Renal pelvis (tissue), 4 donors: ENCODE results near the gene ARHGEF28. TPM values are rescaled to one million over a fixed set of nuclear protein-coding genes. Genes with fewer than 3 reads are reported as not detected.

Experiments used
- DNase-seq: peaks from one replicate; pipeline ENCODE4 v3.0.0-alpha.2; 2013
- polyA plus RNA-seq, 3 donors: library from polyadenylated mRNA; unstranded; fragments of 120-200 nt; gene quantifications; one replicate each; pipeline ENCODE4 v1.2.1, GENCODE V29; 2013; ENCODE audit not compliant: insufficient read length in 3 of 3

The ARHGEF28 gene
- polyA plus RNA-seq, 3 donors, result 42.6 to 72.4 (median 60.2) TPM

GRCh38 chr5:73770172-73771025 lies 144.4 kb downstream of the ARHGEF28 start:
- DNase-seq, result no peak

- DNase-seq, result no peak
Observed at GRCh38 chr5:73774924-73775323, 148.9 kb downstream of the ARHGEF28 start.

GRCh38 chr5:73776405-73776804 lies 150.4 kb downstream of the ARHGEF28 start:
- DNase-seq, result no peak

- no peak for DNase-seq
Observed at GRCh38 chr5:73777192-73777591, 151.2 kb downstream of the ARHGEF28 start.

GRCh38 chr5:73780302-73781080 lies 154.5 kb downstream of the ARHGEF28 start:
- no peak for DNase-seq

GRCh38 chr5:73781107-73781768 lies 155.2 kb downstream of the ARHGEF28 start:
- no peak for DNase-seq

- DNase-seq, result no peak
Observed at GRCh38 chr5:73783828-73784227, 157.8 kb downstream of the ARHGEF28 start.

GRCh38 chr5:73786043-73786831 lies 160.2 kb downstream of the ARHGEF28 start:
- DNase-seq, result no peak

GRCh38 chr5:73789851-73790281 lies 163.9 kb downstream of the ARHGEF28 start:
- DNase-seq, result no peak

GRCh38 chr5:73791389-73791788 lies 165.4 kb downstream of the ARHGEF28 start:
- no peak for DNase-seq

- DNase-seq, result peak; percentile 70
Observed at GRCh38 chr5:73792687-73793320, 166.8 kb downstream of the ARHGEF28 start.

GRCh38 chr5:73793911-73794310 lies 167.9 kb downstream of the ARHGEF28 start:
- DNase-seq, result no peak

- DNase-seq, result no peak
Observed at GRCh38 chr5:73796164-73797131, 170.5 kb downstream of the ARHGEF28 start.

GRCh38 chr5:73797132-73797510 lies 171.1 kb downstream of the ARHGEF28 start:
- DNase-seq, result no peak

- DNase-seq, result no peak
Observed at GRCh38 chr5:73799401-73799972, 173.5 kb downstream of the ARHGEF28 start.

GRCh38 chr5:73801686-73802085 lies 175.7 kb downstream of the ARHGEF28 start:
- DNase-seq, result no peak

- DNase-seq, result no peak
Observed at GRCh38 chr5:73805449-73805848, 179.5 kb downstream of the ARHGEF28 start.

- DNase-seq, result no peak
Observed at GRCh38 chr5:73808911-73809310, 182.9 kb downstream of the ARHGEF28 start.

GRCh38 chr5:73810429-73810828 lies 184.4 kb downstream of the ARHGEF28 start:
- no peak for DNase-seq

- DNase-seq, result no peak
Observed at GRCh38 chr5:73812457-73812856, 186.5 kb downstream of the ARHGEF28 start.
